HepG2 (cell line): Measurements from ENCODE around the gene TYMP. TPM values are rescaled to one million over a fixed set of nuclear protein-coding genes. Genes with fewer than 3 reads are reported as not detected.
A peak's percentile ranks its signal among the peaks of the same experiment; 100 is the strongest.

ENCODE experiments used
- ASH2L ChIP-seq: fragments of 300-600, 200-600 bp; sonication (generic); IDR thresholded peaks from 2 replicates; pipeline ENCODE4 v1.7.0; 2017; ENCODE audit warnings: low read depth, mild to moderate bottlenecking, moderate library complexity, mixed read lengths, low read length; ENCODE audit not compliant: insufficient read length
- CCDC6 ChIP-seq: sonication (generic); formaldehyde crosslinking; IDR thresholded peaks from 2 replicates; pipeline ENCODE4 v1.8.1; 2022; ENCODE audit warnings: mild to moderate bottlenecking, missing genetic modification reagents, moderate library complexity
- DMAP1 ChIP-seq: IDR thresholded peaks from 2 replicates; pipeline ENCODE4 v1.6.1; 2016
- DZIP1 ChIP-seq: sonication (generic); formaldehyde crosslinking; IDR thresholded peaks from 2 replicates; pipeline ENCODE4 v1.5.0; 2020; ENCODE audit warnings: mild to moderate bottlenecking, missing genetic modification reagents
- HNF4G ChIP-seq, 2 experiments: sonication (generic) in 1 of 2; formaldehyde crosslinking in 1 of 2; IDR thresholded peaks; 2 replicates each; pipeline versions ENCODE4 v1.4.0 to v1.6.1; 2011 to 2020; ENCODE audit warnings: borderline replicate concordance in 2 of 2, low read depth in 2 of 2, mild to moderate bottlenecking in 2 of 2, low read length in 1 of 2, missing genetic modification reagents in 1 of 2, moderate library complexity in 1 of 2
- SP2 ChIP-seq: sonication (generic); formaldehyde crosslinking; IDR thresholded peaks from 2 replicates; pipeline ENCODE4 v1.5.1; 2020; ENCODE audit warnings: mild to moderate bottlenecking, missing genetic modification reagents
- ZNF230 ChIP-seq: sonication (generic); formaldehyde crosslinking; IDR thresholded peaks from 2 replicates; pipeline ENCODE4 v1.4.0; 2020; ENCODE audit warnings: mild to moderate bottlenecking, missing genetic modification reagents
- ZNF563 ChIP-seq: sonication (generic); formaldehyde crosslinking; IDR thresholded peaks from 2 replicates; pipeline ENCODE4 v1.8.0; 2022; ENCODE audit warnings: mild to moderate bottlenecking, moderate library complexity, missing genetic modification reagents
- ZNF703 ChIP-seq: sonication (generic); formaldehyde crosslinking; IDR thresholded peaks from 2 replicates; pipeline ENCODE4 v1.5.1; 2020; ENCODE audit warnings: missing genetic modification reagents, mild to moderate bottlenecking, moderate library complexity, borderline replicate concordance
- ZNF781 ChIP-seq: sonication (generic); formaldehyde crosslinking; IDR thresholded peaks from 2 replicates; pipeline ENCODE4 v1.5.1; 2020; ENCODE audit warnings: borderline replicate concordance, mild to moderate bottlenecking, missing genetic modification reagents; ENCODE audit errors: not compliant biosample characterization
- ZNF850 ChIP-seq: sonication (generic); formaldehyde crosslinking; conservative IDR thresholded peaks from 2 replicates; pipeline ENCODE4 v1.9.0; 2021; ENCODE audit warnings: mild to moderate bottlenecking, missing genetic modification reagents
- ZSCAN21 ChIP-seq: sonication (generic); formaldehyde crosslinking; IDR thresholded peaks from 2 replicates; pipeline ENCODE4 v1.8.0; 2022; ENCODE audit warnings: mild to moderate bottlenecking, missing genetic modification reagents, moderate library complexity, borderline replicate concordance
- polyA plus RNA-seq, 8 experiments: library from polyadenylated mRNA; depleted of rRNA in 3 of 8; stranded (reverse) in 7 of 8; unstranded in 1 of 8; fragments of >200 nt; fragmentation: Illumina TruSeq in 4 of 8; extraction: Trizol in 4 of 8; gene quantifications; 2 replicates each; pipeline versions ENCODE4 v1.2.1 to v1.2.3, GENCODE V29; 2011 to 2016; ENCODE audit warnings: low read depth in 4 of 8, missing spikeins in 1 of 8, mixed read lengths in 1 of 8; ENCODE audit not compliant: insufficient read depth in 1 of 8
- total RNA-seq, 5 experiments: library from RNA; depleted of rRNA; stranded (reverse); fragments of >200 nt; fragmentation: Illumina TruSeq; extraction: Trizol; gene quantifications; 2 replicates each; pipeline ENCODE4 v1.2.3, GENCODE V29; 2016; ENCODE audit warnings: low read depth in 1 of 5
- TF ChIP-seq, protein P1 (sequence below): sonication (generic); formaldehyde crosslinking; IDR thresholded peaks from 2 replicates; pipeline ENCODE4 v1.8.0; 2022; ENCODE audit warnings: missing genetic modification reagents, mild to moderate bottlenecking, borderline replicate concordance
- TF ChIP-seq, protein P2 (sequence below): sonication (generic); formaldehyde crosslinking; IDR thresholded peaks from 2 replicates; pipeline ENCODE4 v1.5.0; 2020; ENCODE audit warnings: mild to moderate bottlenecking, missing genetic modification reagents, borderline replicate concordance
- TF ChIP-seq, protein P3 (sequence below): sonication (generic); formaldehyde crosslinking; IDR thresholded peaks from 2 replicates; pipeline ENCODE4 v1.5.0; 2020; ENCODE audit warnings: missing genetic modification reagents, mild to moderate bottlenecking, borderline replicate concordance

Gene TYMP
- total and polyA plus RNA-seq, 2 of the 13 experiments (the other 11 are each of a cell fraction or from before 2014, with no cell fraction given), result 3.9 to 4.3 TPM

GRCh38 chr22:50506611-50507420, 23.0 kb downstream of the TYMP start (continued):
- TF ChIP-seq ZNF850 (CRISPR knock-in tag) (no peak), ZNF230 (CRISPR knock-in tag) (no peak), ASH2L (peak; percentile 60), CCDC6 (no peak), HNF4G (IDR thresholded peaks at IDR 0.05; ENCODE audit: borderline replicate concordance, low read depth, low read length) (no peak), HNF4G (CRISPR knock-in tag; IDR thresholded peaks at IDR 0.05; ENCODE audit: borderline replicate concordance, low read depth) (no peak), ZNF703 (CRISPR knock-in tag) (0 out of 2 replicates have a peak, but pooled peaks have one; percentile 47), DZIP1 (CRISPR knock-in tag) (0 out of 2 replicates have a peak, but pooled peaks have one; percentile 58), SP2 (CRISPR knock-in tag) (no peak), ZNF563 (CRISPR knock-in tag) (0 out of 2 replicates have a peak, but pooled peaks have one; percentile 42), ZSCAN21 (CRISPR knock-in tag) (0 out of 2 replicates have a peak, but pooled peaks have one; percentile 9), ZNF781 (CRISPR knock-in tag) (peak; percentile 53), DMAP1 (peak; percentile 35; the same call in 1 of the 2 replicates)
- TF ChIP-seq, protein P1, sequence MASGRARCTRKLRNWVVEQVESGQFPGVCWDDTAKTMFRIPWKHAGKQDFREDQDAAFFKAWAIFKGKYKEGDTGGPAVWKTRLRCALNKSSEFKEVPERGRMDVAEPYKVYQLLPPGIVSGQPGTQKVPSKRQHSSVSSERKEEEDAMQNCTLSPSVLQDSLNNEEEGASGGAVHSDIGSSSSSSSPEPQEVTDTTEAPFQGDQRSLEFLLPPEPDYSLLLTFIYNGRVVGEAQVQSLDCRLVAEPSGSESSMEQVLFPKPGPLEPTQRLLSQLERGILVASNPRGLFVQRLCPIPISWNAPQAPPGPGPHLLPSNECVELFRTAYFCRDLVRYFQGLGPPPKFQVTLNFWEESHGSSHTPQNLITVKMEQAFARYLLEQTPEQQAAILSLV, result no peak
- TF ChIP-seq, protein P2, sequence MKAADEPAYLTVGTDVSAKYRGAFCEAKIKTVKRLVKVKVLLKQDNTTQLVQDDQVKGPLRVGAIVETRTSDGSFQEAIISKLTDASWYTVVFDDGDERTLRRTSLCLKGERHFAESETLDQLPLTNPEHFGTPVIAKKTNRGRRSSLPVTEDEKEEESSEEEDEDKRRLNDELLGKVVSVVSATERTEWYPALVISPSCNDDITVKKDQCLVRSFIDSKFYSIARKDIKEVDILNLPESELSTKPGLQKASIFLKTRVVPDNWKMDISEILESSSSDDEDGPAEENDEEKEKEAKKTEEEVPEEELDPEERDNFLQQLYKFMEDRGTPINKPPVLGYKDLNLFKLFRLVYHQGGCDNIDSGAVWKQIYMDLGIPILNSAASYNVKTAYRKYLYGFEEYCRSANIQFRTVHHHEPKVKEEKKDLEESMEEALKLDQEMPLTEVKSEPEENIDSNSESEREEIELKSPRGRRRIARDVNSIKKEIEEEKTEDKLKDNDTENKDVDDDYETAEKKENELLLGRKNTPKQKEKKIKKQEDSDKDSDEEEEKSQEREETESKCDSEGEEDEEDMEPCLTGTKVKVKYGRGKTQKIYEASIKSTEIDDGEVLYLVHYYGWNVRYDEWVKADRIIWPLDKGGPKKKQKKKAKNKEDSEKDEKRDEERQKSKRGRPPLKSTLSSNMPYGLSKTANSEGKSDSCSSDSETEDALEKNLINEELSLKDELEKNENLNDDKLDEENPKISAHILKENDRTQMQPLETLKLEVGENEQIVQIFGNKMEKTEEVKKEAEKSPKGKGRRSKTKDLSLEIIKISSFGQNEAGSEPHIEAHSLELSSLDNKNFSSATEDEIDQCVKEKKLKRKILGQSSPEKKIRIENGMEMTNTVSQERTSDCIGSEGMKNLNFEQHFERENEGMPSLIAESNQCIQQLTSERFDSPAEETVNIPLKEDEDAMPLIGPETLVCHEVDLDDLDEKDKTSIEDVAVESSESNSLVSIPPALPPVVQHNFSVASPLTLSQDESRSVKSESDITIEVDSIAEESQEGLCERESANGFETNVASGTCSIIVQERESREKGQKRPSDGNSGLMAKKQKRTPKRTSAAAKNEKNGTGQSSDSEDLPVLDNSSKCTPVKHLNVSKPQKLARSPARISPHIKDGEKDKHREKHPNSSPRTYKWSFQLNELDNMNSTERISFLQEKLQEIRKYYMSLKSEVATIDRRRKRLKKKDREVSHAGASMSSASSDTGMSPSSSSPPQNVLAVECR (CRISPR knock-in tag), result peak; percentile 55
- TF ChIP-seq, protein P3, sequence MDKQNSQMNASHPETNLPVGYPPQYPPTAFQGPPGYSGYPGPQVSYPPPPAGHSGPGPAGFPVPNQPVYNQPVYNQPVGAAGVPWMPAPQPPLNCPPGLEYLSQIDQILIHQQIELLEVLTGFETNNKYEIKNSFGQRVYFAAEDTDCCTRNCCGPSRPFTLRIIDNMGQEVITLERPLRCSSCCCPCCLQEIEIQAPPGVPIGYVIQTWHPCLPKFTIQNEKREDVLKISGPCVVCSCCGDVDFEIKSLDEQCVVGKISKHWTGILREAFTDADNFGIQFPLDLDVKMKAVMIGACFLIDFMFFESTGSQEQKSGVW (CRISPR knock-in tag), result no peak
